GM12892 (cell line): ENCODE results near the gene UNC50.

Source experiments
- DNase-seq: peaks from one replicate; pipeline ENCODE4 v3.0.0; 2011; ENCODE audit not compliant: insufficient read length
- FAIRE-seq: peaks from 2 replicates; lab custom pipeline; 2011; peaks lifted over from hg19 to GRCh38; lab: Jason Lieb, UNC
- POLR2A ChIP-seq: IDR thresholded peaks from 2 replicates; pipeline ENCODE4 v1.6.1; 2011; ENCODE audit warnings: low read depth, low read length, control low read depth
- POLR2AphosphoS5 ChIP-seq: IDR thresholded peaks from 2 replicates; pipeline ENCODE4 v1.6.1; 2011; ENCODE audit warnings: low read depth, low read length, control low read depth
- TAF1 ChIP-seq: IDR thresholded peaks from 2 replicates; pipeline ENCODE4 v1.6.1; 2011; ENCODE audit warnings: low read depth, mild to moderate bottlenecking, control low read depth, low read length, borderline replicate concordance

The UNC50 gene

GRCh38 chr2:98601532-98602132 is 6.8 kb upstream of the UNC50 start:
- DNase-seq, result no peak
- TF ChIP-seq TAF1, result no peak
- peak; percentile 95 for FAIRE-seq

DNA sequence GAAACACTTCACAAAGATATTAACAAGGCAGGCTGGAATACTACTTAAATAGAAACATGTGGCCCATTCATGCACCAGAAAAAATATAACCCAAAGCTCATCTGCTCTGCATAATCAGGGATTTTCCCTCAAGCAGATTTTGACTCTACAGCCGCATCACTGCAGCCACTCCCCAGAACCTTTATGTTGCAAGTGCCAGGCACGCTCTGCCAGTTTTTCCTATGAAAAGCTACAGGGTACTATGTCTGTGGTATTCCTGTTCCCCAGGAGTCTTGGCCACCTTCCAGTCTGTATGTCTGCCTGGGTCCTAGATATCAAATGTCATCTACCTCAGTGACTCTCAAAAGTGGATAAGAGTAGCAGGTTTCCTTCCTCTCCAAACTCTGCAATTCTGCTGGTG is 3.8 kb upstream of the UNC50 start:
- no peak for DNase-seq
- FAIRE-seq, result no peak

DNA sequence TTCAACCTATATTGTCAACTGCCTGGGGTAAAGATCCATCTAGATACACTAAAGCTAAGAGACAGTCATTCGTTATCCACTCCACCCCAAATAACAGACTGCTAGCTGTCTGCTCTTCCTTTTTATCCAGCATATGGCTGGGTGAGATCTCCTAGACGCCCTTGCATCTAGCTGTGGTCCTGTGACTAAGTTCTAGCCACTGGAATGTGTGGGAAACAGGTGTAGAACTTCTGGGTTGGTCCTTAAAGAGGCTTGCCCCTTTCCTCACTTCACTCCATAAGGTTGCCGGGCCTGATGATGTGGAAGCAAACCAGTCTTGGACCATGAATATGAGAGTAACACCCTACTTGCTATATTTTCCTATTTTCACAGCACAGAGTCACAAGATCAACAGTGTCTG is 3.3 kb upstream of the UNC50 start:
- DNase-seq, result no peak
- FAIRE-seq, result no peak
- TF ChIP-seq POLR2A, result no peak
- TF ChIP-seq TAF1, result no peak
- TF ChIP-seq POLR2AphosphoS5, result no peak

More for the DNA sequence above, 3.8 kb upstream of the UNC50 start:
- TF ChIP-seq TAF1, result no peak
- TF ChIP-seq POLR2AphosphoS5, result no peak
- no peak for TF ChIP-seq POLR2A

- TF ChIP-seq TAF1, result no peak
- no peak for TF ChIP-seq POLR2AphosphoS5
- TF ChIP-seq POLR2A, result no peak
- FAIRE-seq, result no peak
- DNase-seq, result no peak
These were observed 2.0 kb upstream of the UNC50 start for GRCh38 chr2:98606431-98606830.

GRCh38 chr2:98607104-98607503 is 1.3 kb upstream of the UNC50 start:
- TF ChIP-seq TAF1 (no peak), POLR2A (no peak), POLR2AphosphoS5 (no peak)
- FAIRE-seq, result no peak
- no peak for DNase-seq

DNA sequence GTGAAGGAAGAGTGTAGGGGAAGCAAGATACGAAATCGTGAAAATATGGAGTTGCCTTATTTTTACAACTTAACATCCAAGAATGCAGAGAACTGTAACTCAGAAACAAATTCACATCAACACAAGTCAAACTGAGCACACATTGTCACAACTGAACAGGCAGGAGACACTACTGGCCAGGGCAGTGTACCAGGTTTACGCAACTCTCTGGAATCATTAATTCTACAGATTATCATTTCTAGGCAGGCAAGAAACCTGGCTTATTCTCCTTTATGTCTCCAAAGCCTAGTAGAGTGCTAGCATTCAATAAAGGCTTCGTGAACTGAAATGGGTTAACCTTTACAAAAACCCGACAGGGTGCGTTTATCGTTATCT is 661 bp upstream of the UNC50 start:
- FAIRE-seq, result peak; percentile 46
- no peak for TF ChIP-seq TAF1
- TF ChIP-seq POLR2A, result no peak
- TF ChIP-seq POLR2AphosphoS5, result no peak
- no peak for DNase-seq

DNA sequence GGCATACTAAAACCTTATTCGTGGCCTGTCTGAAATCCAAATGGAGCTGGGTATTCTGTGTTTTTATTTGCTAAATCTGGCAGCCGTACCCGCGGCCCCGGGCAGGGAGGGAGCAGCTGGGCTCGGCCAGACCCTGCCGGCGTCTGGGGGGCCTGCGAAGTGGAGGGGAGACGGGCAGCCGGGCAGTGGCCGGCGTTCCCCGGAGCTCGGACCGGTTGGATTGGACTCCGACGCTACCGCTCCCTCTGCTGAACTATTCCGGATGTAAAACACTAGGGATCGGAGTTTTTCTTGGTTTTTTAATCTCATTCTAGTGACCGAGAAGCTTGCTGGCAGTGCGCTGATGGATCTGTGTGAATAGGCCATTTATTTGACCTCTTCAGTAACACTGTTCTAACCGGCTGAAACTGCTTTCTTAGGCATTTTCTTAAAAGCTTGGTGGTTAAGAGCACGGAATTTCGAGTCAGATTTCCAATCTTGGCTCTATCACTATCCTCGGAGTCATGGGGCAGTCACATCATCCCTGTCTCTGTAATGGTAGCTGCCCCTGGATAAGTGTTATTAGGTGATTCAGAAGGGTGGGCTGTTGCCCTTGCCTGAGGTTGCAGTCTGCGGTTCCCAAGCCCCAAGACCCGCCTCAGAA is 694 bp downstream of the UNC50 start:
- no peak for FAIRE-seq
- no peak for TF ChIP-seq POLR2AphosphoS5
- no peak for TF ChIP-seq TAF1
- no peak for TF ChIP-seq POLR2A
- no peak for DNase-seq

GRCh38 chr2:98614024-98614739 is 5.8 kb downstream of the UNC50 start:
- no peak for DNase-seq
- TF ChIP-seq POLR2A, result no peak
- TF ChIP-seq POLR2AphosphoS5, result no peak
- TF ChIP-seq TAF1, result no peak
- FAIRE-seq, result no peak

DNA sequence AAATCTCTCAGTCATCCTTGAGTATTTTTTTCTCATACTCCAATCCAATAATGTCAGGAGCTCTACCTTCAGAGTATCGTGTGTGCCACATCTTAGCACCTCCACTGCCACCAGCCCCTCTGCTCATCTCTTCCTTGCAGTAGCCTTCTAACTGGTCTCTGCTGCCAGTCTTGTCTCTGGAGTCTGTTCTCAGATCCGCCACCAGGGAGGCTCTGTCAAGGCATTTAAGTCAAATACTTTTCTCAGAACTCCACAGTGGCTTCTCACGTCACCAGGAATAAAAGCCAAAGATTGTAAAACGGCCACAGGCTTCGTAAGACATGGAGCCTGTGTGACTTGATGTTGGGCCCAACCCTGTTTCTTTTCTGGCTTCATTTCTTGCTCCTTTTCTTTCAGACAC is 7.1 kb downstream of the UNC50 start:
- no peak for TF ChIP-seq POLR2A
- TF ChIP-seq TAF1, result no peak
- no peak for TF ChIP-seq POLR2AphosphoS5
- DNase-seq (no peak), FAIRE-seq (no peak)

DNA sequence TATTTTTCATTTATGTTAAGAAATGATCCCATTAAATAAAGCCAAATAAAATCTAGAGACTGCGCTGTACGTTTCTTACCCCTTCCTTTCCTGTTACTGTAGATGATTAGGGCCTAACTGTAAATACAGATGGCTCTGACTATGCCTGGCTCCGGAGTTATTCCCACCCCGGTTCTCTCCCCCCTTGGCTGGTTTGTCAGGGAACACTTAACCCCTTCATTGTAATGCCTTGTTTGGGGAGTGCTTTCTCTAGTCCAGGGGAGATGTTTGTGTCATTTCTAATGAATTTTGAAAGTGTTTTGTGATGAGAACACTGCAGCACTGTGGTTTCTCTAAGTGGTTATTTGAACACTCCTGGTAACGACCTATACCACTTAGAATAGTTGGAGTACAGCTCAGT is 8.8 kb downstream of the UNC50 start:
- DNase-seq, result no peak
- no peak for FAIRE-seq
- TF ChIP-seq POLR2AphosphoS5 (no peak), POLR2A (no peak), TAF1 (no peak)

GRCh38 chr2:98623657-98624056 is 15.3 kb downstream of the UNC50 start:
- TF ChIP-seq POLR2AphosphoS5 (no peak), POLR2A (no peak), TAF1 (no peak)
- DNase-seq (no peak), FAIRE-seq (no peak)

DNA sequence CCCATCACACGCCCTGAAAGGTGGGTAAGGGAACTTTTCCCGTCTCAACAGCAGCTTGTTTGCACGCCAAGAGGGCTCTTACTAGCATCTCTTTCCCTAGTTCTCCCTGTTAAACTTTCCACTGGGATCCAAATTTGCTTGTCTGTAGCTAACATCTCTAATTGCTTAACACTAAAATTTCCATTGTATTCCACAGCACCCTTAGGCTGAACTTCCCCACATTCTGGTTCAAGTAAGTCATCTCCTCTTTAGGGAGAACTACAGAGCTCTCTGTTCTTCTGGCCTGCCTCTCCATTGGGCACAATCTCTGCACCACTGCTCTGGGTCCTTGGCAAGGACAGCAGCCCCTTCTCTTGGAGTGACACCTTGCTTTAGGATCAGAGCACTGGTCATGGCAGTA is 24.0 kb downstream of the UNC50 start:
- FAIRE-seq (no peak), DNase-seq (no peak)
- TF ChIP-seq TAF1 (no peak), POLR2A (no peak), POLR2AphosphoS5 (no peak)
